ENCODE data around the gene ACTR1A. TPM values are rescaled to one million over a fixed set of nuclear protein-coding genes. Genes with fewer than 3 reads are reported as not detected.

Gene ACTR1A
- total RNA-seq, 1 experiment from 2014 or later: 82.1 TPM

DNA sequence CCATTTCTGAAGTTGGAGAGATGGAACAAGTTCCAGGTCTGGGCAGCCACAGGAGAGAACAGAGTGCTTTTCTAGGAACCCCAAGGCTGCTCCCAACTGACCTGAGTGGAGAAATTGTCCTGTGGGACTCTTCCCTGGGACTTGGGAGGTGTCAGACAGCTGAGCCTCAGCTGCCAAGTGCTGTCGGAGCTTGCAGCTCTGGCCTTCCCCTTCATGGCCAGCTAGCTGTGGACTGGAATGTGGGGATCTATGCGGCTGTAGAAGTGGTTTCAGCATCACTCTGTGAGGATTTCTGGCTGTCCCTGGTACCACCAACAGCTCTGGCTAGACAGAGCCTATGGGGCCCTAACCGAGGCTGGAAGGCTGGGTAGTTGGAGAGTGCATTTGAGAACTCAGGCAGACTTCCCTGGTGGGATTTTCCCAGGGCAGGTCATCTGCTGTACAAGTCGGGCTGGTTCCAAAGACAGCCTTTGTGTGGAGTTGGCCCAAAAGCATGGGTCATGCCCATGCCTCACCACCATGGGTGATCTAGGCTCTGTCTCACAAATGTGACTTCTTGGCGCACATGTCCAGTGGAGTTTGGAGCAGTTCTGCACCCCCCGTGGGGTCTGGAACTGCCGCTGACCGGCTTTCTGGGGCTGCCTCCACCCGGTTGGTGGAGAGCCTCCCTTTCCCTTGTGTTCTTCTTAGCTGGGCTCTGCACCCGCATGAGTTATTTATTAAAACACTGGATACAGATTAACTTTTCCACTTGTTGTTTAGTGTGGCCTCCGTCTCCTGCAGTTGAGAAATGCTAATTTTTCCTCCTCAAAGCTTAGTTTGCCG is 12.2 kb upstream of the ACTR1A start:
- Histone ChIP-seq H3K23ac (ENCODE audit: insufficient read length, low read depth, low read length) (no peak overlapping the region), H4K5ac (ENCODE audit: insufficient read length, low read depth, low read length) (no peak overlapping the region), H3K4me1 (ENCODE audit: insufficient read depth, low read length) (no peaks in the 10 kb centered on the region), H2AFZ (ENCODE audit: low read length) (no peak overlapping the region), H3K18ac (ENCODE audit: insufficient read length, low read depth, low read length) (no peak overlapping the region), H2BK20ac (ENCODE audit: low read depth, low read length, poor library complexity, severe bottlenecking) (no peak overlapping the region), H3T11ph (ENCODE audit: low read length) (no peak overlapping the region), H2BK12ac (ENCODE audit: insufficient read length, low read depth, low read length) (no peak overlapping the region), H3K9me3 (ENCODE audit: control insufficient read depth, low read depth, low read length) (no peaks in the 10 kb centered on the region), H4K8ac (replicated peaks; ENCODE audit: insufficient read length, low read depth, low read length) (no peak overlapping the region), H3K9ac (ENCODE audit: extremely low read depth, insufficient read length, low read length) (no peak overlapping the region), H3K27ac (ENCODE audit: insufficient read length, low read depth, low read length) (no peak overlapping the region), H3K79me2 (ENCODE audit: insufficient read depth, low read length) (no peaks in the 10 kb centered on the region), H3K23me2 (ENCODE audit: insufficient read length, low read depth, low read length, poor library complexity, severe bottlenecking) (no peaks in the 10 kb centered on the region), H3K4me2 (ENCODE audit: insufficient read depth, insufficient read length, low read length) (no peak overlapping the region), H2BK120ac (ENCODE audit: low read depth, low read length, poor library complexity, severe bottlenecking) (no peak overlapping the region), H3K14ac (ENCODE audit: insufficient read depth, low read length) (no peak overlapping the region), H3K56ac (ENCODE audit: insufficient read length, low read depth, low read length) (no peak overlapping the region), H2BK15ac (ENCODE audit: low read depth, low read length) (no peak overlapping the region), H4K91ac (ENCODE audit: insufficient read length, low read depth, low read length) (no peak overlapping the region), H3K79me1 (ENCODE audit: insufficient read depth, low read depth, low read length, poor library complexity, severe bottlenecking) (no peaks in the 10 kb centered on the region), H2AK5ac (ENCODE audit: insufficient read length, low read length) (no peak overlapping the region), H3K27me3 (ENCODE audit: insufficient read depth, low read length) (no peaks in the 10 kb centered on the region), H2BK5ac (ENCODE audit: insufficient read length, low read length) (no peak overlapping the region), H3K4ac (ENCODE audit: low read depth, low read length) (no peak overlapping the region), H4K20me1 (ENCODE audit: control insufficient read depth, insufficient read depth, insufficient read length) (no peaks in the 10 kb centered on the region)
- H3K4me3 Mint-ChIP-seq: no peak overlapping the region
- no CpG with 5 or more reads among the region's 12 CpGs for WGBS (ENCODE audit: extremely low coverage, insufficient read length, low lambda C conversion rate)
- no peaks in the 10 kb centered on the region for H3K9me3 Mint-ChIP-seq
- no peaks in the 10 kb centered on the region for H3K27me3 Mint-ChIP-seq (ENCODE audit: low read depth)
- DNase-seq: no peak
- H3K27ac Mint-ChIP-seq: no peak overlapping the region
- TF ChIP-seq, protein P1, sequence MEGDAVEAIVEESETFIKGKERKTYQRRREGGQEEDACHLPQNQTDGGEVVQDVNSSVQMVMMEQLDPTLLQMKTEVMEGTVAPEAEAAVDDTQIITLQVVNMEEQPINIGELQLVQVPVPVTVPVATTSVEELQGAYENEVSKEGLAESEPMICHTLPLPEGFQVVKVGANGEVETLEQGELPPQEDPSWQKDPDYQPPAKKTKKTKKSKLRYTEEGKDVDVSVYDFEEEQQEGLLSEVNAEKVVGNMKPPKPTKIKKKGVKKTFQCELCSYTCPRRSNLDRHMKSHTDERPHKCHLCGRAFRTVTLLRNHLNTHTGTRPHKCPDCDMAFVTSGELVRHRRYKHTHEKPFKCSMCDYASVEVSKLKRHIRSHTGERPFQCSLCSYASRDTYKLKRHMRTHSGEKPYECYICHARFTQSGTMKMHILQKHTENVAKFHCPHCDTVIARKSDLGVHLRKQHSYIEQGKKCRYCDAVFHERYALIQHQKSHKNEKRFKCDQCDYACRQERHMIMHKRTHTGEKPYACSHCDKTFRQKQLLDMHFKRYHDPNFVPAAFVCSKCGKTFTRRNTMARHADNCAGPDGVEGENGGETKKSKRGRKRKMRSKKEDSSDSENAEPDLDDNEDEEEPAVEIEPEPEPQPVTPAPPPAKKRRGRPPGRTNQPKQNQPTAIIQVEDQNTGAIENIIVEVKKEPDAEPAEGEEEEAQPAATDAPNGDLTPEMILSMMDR (conservative IDR thresholded peaks at IDR 0.05): no peak
- peaks cover 0 to 8% of the 10 kb centered on the region in 2 experiments; a peak in 2 of 4 replicates for H3K4me1 Mint-ChIP-seq
- H3K36me3 Mint-ChIP-seq (ENCODE audit: insufficient read depth in 1 of 3, low read depth in 3 of 3): peaks cover 3 to 29% (median 13%) of the 10 kb centered on the region in 3 experiments; a peak in 5 of 7 replicates

Measured in H9 (cell line).